Natural killer cell treated with Interleukin-12 subunit alpha and Interleukin-12 subunit beta and Interleukin-15 and Interleukin-18, amount 100 ng/mL, for 72 hours (primary cell): ENCODE results near the gene EIF4A3. TPM values are rescaled to one million over a fixed set of nuclear protein-coding genes. Genes with fewer than 3 reads are reported as not detected.

ENCODE experiments used
- ATAC-seq, 2 donors: fragments of 150-1000 bp; cut with Tn5 transposase in 1 of 2; sonication (Bioruptor Pico), chemical (Tn5 transposase) in 1 of 2; 2 replicates each; pipeline ENCODE4 v1.10.0; 2021
- DNase-seq: peaks from one replicate; pipeline ENCODE4 v3.0.0; 2022; ENCODE audit warnings: low spot score
- H3K27ac Mint-ChIP-seq, 2 donors: 1 replicate in 1 of 2; 2 replicates in 1 of 2; pipeline ENCODE4 v1.8.0; 2022; ENCODE audit warnings: mixed read lengths in 2 of 2, mild to moderate bottlenecking in 1 of 2, moderate library complexity in 1 of 2
- H3K27me3 Mint-ChIP-seq, 2 donors: 1 replicate in 1 of 2; 2 replicates in 1 of 2; pipeline ENCODE4 v1.8.0; 2022; ENCODE audit warnings: mixed read lengths in 2 of 2
- H3K36me3 Mint-ChIP-seq: one replicate; pipeline ENCODE4 v1.8.0; 2022; ENCODE audit warnings: mixed read lengths
- H3K4me1 Mint-ChIP-seq, 2 donors: 1 replicate in 1 of 2; 2 replicates in 1 of 2; pipeline ENCODE4 v1.8.0; 2022; ENCODE audit warnings: low read depth in 2 of 2, mixed read lengths in 2 of 2, mild to moderate bottlenecking in 1 of 2
- H3K4me3 Mint-ChIP-seq: one replicate; pipeline ENCODE4 v1.8.0; 2022; ENCODE audit warnings: mixed read lengths
- H3K9me3 Mint-ChIP-seq: 2 replicates; pipeline ENCODE4 v1.8.0; 2022; ENCODE audit warnings: mixed read lengths
- total RNA-seq, 2 donors: library from RNA; stranded (reverse); gene quantifications; one replicate each; pipeline ENCODE4 v1.2.3, GENCODE V29; 2022

The EIF4A3 gene
- total RNA-seq, 2 donors from 2014 or later = 134 to 155 TPM

DNA sequence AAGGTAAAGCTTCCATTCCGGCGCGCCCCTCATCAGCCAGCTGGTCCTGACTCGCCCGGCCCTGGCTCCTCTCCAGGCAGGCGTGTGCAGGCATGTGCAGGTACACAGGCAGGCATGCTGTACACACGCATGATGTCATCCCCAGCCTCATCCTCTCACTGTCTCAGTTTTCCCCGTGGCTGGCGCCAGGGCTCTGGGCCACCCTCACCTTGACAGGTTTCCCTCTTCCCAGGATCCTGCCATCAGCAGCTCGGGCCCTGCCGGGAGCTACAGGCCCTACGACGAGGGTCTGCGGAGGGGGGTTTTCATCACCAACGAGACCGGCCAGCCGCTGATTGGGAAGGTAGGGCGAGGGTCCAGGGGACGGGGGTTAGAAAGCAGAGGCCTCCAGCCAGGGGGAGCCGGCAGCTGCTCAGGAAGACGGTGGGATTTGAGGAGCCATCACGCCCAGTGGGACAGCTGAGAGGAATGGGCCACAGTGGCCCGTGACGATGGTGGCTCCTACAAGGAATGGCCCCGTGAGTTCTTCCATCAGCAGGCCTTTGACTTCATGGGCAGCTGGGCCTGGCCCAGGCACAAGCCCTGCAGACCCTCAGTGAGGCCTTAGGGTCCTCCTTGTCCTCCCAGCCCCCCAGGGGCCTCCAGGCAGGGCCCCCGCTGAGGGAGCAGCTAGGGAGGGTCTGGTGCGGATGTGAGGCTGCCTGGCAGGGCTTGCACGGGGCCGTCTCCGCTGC lies 37.0 kb downstream of the EIF4A3 start:
- no peaks in the 10 kb centered on the region for H3K36me3 Mint-ChIP-seq
- no peak overlapping the region for H3K27ac Mint-ChIP-seq
- no peaks in the 10 kb centered on the region for H3K9me3 Mint-ChIP-seq
- DNase-seq (no peak), ATAC-seq (no peak)
- no peaks in the 10 kb centered on the region for H3K27me3 Mint-ChIP-seq
- no peaks in the 10 kb centered on the region for H3K4me1 Mint-ChIP-seq
- H3K4me3 Mint-ChIP-seq = no peak overlapping the region

DNA sequence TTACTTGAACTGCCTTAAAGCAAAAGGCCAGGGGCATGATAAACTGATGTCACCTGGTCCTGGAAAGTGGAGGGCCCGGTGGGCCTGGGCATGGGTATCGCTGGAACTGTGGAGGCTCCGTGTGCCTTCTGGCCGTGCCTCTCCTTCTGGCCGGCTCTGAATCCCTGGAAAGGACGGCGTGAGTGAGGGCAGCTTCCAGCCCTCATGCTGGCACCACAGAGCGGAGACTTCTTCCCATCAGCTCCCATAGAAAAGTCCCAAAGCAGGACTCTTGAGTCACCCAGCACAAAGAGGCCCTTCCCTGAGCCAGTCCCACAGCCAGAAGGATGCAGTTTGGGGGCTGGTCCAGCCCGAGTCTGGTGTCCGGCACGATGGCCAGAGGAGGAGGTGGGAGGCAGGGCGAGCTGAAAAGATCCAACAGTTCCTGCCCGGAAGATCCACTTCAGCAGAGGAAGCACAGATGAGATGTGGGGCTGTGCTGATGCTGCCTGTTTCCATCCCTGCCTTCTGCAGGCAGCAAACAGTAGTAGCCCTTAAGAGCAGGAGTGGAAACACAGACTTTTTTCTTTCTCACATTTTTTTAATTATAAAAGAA lies 37.8 kb downstream of the EIF4A3 start:
- Mint-ChIP-seq H3K36me3 (no peaks in the 10 kb centered on the region), H3K4me3 (no peak overlapping the region), H3K4me1 (no peaks in the 10 kb centered on the region), H3K27ac (no peak overlapping the region), H3K9me3 (no peaks in the 10 kb centered on the region), H3K27me3 (no peaks in the 10 kb centered on the region)
- no peak for ATAC-seq
- DNase-seq = no peak

DNA sequence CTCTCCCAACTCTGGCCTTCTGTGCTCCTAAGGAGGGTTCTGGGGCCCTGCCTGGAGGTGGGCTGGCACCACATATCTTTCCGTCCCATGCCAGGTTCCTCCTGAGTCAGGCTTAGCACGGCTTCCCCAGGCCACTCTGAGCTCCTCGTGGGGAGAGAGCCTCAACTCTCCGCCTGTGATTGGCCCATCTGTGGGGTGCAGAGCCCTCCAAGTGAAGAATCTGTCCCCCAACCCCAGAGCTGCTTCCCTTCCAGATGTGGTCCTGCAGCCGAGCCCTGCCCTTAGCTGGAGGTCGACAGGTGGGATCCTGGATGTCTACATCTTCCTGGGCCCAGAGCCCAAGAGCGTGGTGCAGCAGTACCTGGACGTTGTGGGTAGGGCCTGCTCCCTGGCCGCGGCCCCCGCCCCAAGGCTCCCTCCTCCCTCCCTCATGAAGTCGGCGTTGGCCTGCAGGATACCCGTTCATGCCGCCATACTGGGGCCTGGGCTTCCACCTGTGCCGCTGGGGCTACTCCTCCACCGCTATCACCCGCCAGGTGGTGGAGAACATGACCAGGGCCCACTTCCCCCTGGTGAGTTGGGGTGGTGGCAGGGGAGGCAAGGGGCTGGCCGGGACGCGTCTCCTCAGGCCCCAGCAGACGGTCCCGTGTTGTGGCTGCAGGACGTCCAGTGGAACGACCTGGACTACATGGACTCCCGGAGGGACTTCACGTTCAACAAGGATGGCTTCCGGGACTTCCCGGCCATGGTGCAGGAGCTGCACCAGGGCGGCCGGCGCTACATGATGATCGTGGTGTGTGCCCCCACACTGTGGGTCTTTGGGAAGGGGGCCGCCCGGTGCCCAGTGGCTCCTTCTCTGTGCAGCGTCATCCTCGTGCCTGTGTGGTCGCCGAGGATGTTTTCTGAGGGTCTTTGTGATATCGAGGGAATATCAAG lies 38.6 kb downstream of the EIF4A3 start:
- ATAC-seq (no peak), DNase-seq (no peak)
- Mint-ChIP-seq H3K4me3 (no peak overlapping the region), H3K9me3 (no peaks in the 10 kb centered on the region), H3K4me1 (peaks cover 0 to 2% of the 10 kb centered on the region in 2 donors), H3K36me3 (no peaks in the 10 kb centered on the region), H3K27ac (no peak overlapping the region), H3K27me3 (no peaks in the 10 kb centered on the region)

DNA sequence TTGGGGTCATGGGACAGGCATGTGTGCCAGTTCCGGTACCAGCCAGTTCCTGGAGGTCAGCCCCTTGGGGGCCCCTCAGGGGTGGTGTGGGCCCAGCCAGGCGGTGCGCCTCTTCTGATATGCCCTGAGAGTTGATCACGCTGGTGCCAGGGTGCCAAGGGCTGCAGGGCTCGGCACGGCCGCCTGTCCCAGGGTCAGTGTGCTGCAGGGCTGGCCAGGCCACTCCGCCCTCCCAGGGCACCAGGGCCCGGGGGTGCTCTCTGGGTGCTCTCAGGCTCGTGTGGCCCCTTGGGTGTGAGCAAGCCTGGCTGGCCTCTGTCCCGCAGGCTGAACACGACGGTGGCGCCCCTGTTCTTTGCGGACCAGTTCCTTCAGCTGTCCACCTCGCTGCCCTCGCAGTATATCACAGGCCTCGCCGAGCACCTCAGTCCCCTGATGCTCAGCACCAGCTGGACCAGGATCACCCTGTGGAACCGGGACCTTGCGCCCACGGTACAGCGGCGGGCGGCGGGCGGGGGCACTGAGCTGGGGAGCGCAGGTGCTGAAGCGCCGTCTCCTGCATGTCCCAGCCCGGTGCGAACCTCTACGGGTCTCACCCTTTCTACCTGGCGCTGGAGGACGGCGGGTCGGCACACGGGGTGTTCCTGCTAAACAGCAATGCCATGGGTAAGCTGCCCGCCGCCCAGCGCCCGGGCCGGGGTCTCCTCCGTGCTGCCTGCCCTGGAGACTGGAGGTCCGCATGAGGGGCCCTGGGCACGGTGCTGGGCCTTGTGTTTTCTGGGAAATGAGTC lies 39.5 kb downstream of the EIF4A3 start:
- DNase-seq = no peak
- Mint-ChIP-seq H3K27ac (no peak overlapping the region), H3K27me3 (no peaks in the 10 kb centered on the region), H3K4me1 (peaks cover 0 to 7% of the 10 kb centered on the region in 2 donors), H3K36me3 (no peaks in the 10 kb centered on the region), H3K4me3 (no peak overlapping the region), H3K9me3 (no peaks in the 10 kb centered on the region)
- ATAC-seq = no peak

DNA sequence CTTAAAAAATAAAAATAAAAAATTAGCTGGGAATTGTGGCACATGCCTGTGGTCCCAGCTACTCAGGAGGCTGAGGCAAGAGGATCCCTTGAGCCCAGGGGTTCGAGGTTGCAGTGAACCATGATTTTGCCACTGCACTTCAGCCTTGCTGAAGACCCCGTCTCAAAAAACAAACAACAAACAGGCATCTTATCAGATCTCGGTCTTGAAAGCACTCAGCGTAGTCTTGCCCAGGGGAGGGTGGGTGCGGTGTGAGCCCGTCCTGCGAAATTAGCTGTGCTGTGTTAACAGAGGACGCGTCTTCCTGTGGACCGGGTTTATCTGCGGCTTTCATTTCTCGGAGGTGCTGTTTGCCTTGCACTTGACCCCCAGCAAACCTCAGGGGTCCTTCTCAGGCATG lies 40.2 kb downstream of the EIF4A3 start:
- Mint-ChIP-seq H3K4me3 (no peak overlapping the region), H3K4me1 (peaks cover 0 to 13% of the 10 kb centered on the region in 2 donors), H3K27ac (no peak overlapping the region), H3K9me3 (no peaks in the 10 kb centered on the region), H3K27me3 (no peaks in the 10 kb centered on the region), H3K36me3 (no peaks in the 10 kb centered on the region)
- ATAC-seq (no peak), DNase-seq (no peak)

DNA sequence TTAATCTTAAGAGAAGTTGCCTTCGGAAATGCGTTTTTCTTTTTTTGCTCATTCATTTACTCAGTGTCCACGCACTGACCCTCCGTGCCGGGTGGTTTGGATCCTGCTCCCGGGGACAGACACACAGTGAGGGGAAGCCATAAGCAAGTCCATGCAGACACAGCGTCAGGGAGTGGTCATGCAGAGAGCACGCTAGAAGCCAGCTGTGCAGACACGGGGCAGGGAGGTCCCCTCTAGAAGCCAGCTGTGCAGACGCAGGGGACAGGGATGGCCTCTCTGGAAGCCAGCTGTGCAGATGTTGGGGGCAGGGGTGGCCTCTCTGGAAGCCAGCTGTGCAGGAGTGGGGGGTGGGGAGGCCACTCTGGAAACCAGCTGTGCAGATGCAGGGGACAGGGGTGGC lies 40.8 kb downstream of the EIF4A3 start:
- Mint-ChIP-seq H3K9me3 (no peaks in the 10 kb centered on the region), H3K4me1 (peaks cover 0 to 13% of the 10 kb centered on the region in 2 donors), H3K27me3 (no peaks in the 10 kb centered on the region), H3K27ac (no peak overlapping the region), H3K36me3 (no peaks in the 10 kb centered on the region), H3K4me3 (no peak overlapping the region)
- ATAC-seq = no peak
- DNase-seq = no peak

DNA sequence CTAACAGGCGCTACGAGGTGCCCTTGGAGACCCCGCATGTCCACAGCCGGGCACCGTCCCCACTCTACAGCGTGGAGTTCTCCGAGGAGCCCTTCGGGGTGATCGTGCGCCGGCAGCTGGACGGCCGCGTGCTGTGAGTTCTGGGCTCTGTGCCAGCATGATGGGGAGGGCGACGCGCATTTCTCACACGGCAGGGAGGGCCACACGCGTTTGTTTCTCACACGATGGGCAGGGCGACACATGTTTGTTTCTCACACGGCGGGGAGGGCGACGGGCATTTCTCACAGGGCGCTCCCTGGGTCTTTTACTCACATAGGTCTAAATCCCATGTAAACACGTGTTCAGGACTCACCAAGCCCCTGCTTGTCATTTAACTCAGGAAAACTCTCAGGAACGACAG lies 41.2 kb downstream of the EIF4A3 start:
- Mint-ChIP-seq H3K36me3 (no peaks in the 10 kb centered on the region), H3K4me1 (peaks cover 3 to 16% of the 10 kb centered on the region in 2 donors), H3K9me3 (no peaks in the 10 kb centered on the region), H3K27me3 (no peaks in the 10 kb centered on the region), H3K4me3 (no peak overlapping the region), H3K27ac (no peak overlapping the region)
- ATAC-seq (no peak), DNase-seq (no peak)

DNA sequence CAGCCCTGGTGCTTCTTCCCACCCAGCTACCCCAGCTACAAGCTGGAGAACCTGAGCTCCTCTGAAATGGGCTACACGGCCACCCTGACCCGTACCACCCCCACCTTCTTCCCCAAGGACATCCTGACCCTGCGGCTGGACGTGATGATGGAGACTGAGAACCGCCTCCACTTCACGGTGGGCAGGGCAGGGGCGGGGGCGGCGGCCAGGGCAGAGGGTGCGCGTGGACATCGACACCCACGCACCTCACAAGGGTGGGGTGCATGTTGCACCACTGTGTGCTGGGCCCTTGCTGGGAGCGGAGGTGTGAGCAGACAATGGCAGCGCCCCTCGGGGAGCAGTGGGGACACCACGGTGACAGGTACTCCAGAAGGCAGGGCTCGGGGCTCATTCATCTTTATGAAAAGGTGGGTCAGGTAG lies 42.0 kb downstream of the EIF4A3 start:
- ATAC-seq (no peak), DNase-seq (no peak)
- Mint-ChIP-seq H3K4me3 (no peak overlapping the region), H3K27ac (no peak overlapping the region), H3K27me3 (no peaks in the 10 kb centered on the region), H3K4me1 (peaks cover 11 to 22% of the 10 kb centered on the region in 2 donors), H3K9me3 (no peaks in the 10 kb centered on the region), H3K36me3 (no peaks in the 10 kb centered on the region)

DNA sequence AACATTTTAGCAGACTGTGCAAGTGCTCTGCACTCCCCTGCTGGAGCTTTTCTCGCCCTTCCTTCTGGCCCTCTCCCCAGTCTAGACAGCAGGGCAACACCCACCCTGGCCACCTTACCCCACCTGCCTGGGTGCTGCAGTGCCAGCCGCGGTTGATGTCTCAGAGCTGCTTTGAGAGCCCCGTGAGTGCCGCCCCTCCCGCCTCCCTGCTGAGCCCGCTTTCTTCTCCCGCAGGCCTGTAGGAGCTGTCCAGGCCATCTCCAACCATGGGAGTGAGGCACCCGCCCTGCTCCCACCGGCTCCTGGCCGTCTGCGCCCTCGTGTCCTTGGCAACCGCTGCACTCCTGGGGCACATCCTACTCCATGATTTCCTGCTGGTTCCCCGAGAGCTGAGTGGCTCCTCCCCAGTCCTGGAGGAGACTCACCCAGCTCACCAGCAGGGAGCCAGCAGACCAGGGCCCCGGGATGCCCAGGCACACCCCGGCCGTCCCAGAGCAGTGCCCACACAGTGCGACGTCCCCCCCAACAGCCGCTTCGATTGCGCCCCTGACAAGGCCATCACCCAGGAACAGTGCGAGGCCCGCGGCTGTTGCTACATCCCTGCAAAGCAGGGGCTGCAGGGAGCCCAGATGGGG lies 42.5 kb downstream of the EIF4A3 start:
- Mint-ChIP-seq H3K36me3 (no peaks in the 10 kb centered on the region), H3K4me1 (peaks cover 11 to 22% of the 10 kb centered on the region in 2 donors), H3K9me3 (no peaks in the 10 kb centered on the region), H3K4me3 (no peak overlapping the region), H3K27me3 (no peaks in the 10 kb centered on the region), H3K27ac (no peak overlapping the region)
- no peak for DNase-seq
- ATAC-seq = no peak

DNA sequence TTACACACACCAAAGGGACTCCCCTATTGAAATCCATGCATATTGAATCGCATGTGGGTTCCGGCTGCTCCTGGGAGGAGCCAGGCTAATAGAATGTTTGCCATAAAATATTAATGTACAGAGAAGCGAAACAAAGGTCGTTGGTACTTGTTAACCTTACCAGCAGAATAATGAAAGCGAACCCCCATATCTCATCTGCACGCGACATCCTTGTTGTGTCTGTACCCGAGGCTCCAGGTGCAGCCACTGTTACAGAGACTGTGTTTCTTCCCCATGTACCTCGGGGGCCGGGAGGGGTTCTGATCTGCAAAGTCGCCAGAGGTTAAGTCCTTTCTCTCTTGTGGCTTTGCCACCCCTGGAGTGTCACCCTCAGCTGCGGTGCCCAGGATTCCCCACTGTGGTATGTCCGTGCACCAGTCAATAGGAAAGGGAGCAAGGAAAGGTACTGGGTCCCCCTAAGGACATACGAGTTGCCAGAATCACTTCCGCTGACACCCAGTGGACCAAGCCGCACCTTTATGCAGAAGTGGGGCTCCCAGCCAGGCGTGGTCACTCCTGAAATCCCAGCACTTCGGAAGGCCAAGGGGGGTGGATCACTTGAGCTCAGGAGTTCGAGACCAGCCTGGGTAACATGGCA lies 43.4 kb downstream of the EIF4A3 start:
- H3K27ac Mint-ChIP-seq = peak overlapping the region in 1 of 2 donors; percentile 90
- H3K4me3 Mint-ChIP-seq = peak overlapping the region; percentile 92
- H3K4me1 Mint-ChIP-seq = peaks cover 11 to 22% of the 10 kb centered on the region in 2 donors
- ATAC-seq (no peak), DNase-seq (no peak)
- H3K36me3 Mint-ChIP-seq = no peaks in the 10 kb centered on the region
- no peaks in the 10 kb centered on the region for H3K27me3 Mint-ChIP-seq
- no peaks in the 10 kb centered on the region for H3K9me3 Mint-ChIP-seq

DNA sequence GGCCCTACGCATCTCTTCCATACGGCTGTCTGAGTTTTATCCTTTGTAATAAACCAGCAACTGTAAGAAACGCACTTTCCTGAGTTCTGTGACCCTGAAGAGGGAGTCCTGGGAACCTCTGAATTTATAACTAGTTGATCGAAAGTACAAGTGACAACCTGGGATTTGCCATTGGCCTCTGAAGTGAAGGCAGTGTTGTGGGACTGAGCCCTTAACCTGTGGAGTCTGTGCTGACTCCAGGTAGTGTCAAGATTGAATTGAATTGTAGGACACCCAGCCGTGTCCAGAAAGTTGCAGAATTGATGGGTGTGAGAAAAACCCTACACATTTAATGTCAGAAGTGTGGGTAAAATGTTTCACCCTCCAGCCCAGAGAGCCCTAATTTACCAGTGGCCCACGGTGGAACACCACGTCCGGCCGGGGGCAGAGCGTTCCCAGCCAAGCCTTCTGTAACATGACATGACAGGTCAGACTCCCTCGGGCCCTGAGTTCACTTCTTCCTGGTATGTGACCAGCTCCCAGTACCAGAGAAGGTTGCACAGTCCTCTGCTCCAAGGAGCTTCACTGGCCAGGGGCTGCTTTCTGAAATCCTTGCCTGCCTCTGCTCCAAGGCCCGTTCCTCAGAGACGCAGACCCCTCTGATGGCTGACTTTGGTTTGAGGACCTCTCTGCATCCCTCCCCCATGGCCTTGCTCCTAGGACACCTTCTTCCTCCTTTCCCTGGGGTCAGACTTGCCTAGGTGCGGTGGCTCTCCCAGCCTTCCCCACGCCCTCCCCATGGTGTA lies 44.1 kb downstream of the EIF4A3 start:
- DNase-seq (no peak), ATAC-seq (no peak)
- Mint-ChIP-seq H3K36me3 (no peaks in the 10 kb centered on the region), H3K27me3 (no peaks in the 10 kb centered on the region), H3K4me3 (peak overlapping the region; percentile 92), H3K4me1 (peaks cover 11 to 22% of the 10 kb centered on the region in 2 donors), H3K9me3 (no peaks in the 10 kb centered on the region), H3K27ac (peak overlapping the region in 1 of 2 donors; percentile 90)
